GM12878 (cell line): ENCODE data around the gene TRPM3. TPM values are rescaled to one million over a fixed set of nuclear protein-coding genes. Genes with fewer than 3 reads are reported as not detected.
"Not testable (repeated sequence)": the region's sequence is repeated elsewhere in the genome, so short reads cannot be mapped to it uniquely, and the experiment has no call there.

Source experiments
- ATAC-seq: fragments of 200-7000 bp; cut with Tn5 transposase; 3 replicates; pipeline ENCODE4 v1.9.1; 2020; ENCODE audit warnings: mild to moderate bottlenecking, moderate library complexity
- BruUV-seq: library from RNA; stranded (reverse); fragments of 400-500 nt; replicated peaks from 2 replicates; lab custom pipeline; 2021; lab: Mats Ljungman, UMichigan
- CTCF ChIA-PET: fragments of 300-600 bp; sonication (Branson Sonifier 250); formaldehyde crosslinking; extraction: SDS; loops from one replicate; lab custom pipeline; 2021; ENCODE audit warnings: inconsistent platforms; lab: Yijun Ruan, JAX
- POLR2A ChIA-PET: fragments of 350-600 bp; formaldehyde crosslinking; extraction: SDS; loops from one replicate; lab custom pipeline; 2021; ENCODE audit warnings: inconsistent platforms; lab: Charles Lee
- RAD21 ChIA-PET: fragments of 300-600 bp; sonication (Branson Sonifier 250); formaldehyde crosslinking; loops from one replicate; lab custom pipeline; 2023; ENCODE audit warnings: antibody characterized with exemption; ENCODE audit not compliant: unreplicated experiment; lab: Charles Lee
- SMC1A ChIA-PET: fragments of 300-600 bp; sonication (Branson Sonifier 250); formaldehyde crosslinking; loops from one replicate; lab custom pipeline; 2023; ENCODE audit not compliant: unreplicated experiment, uncharacterized antibody; lab: Charles Lee
- DNase-seq: peaks from one replicate; pipeline ENCODE4 v3.0.0-alpha.2; 2011; ENCODE audit warnings: low read depth, low spot score
- FAIRE-seq: peaks from 3 replicates; lab custom pipeline; 2011; peaks lifted over from hg19 to GRCh38; lab: Jason Lieb, UNC
- H2AFZ ChIP-seq: 2 replicates; pipeline ENCODE4 v1.6.0; 2011; ENCODE audit warnings: low read depth, low read length, control low read depth; ENCODE audit not compliant: control insufficient read depth
- H3K27ac ChIP-seq: 2 replicates; pipeline ENCODE4 v1.5.1; 2011; ENCODE audit warnings: control low read depth; ENCODE audit not compliant: control insufficient read depth, insufficient read depth
- H3K27me3 ChIP-seq, 2 experiments: replicated peaks in 1 of 2; 2 replicates each; pipeline versions ENCODE4 v1.6.0 to v1.6.1; 2011; ENCODE audit warnings: low read length in 1 of 2; ENCODE audit not compliant: control insufficient read depth in 2 of 2, insufficient read depth in 2 of 2
- H3K36me3 ChIP-seq, 2 experiments: 2 replicates each; pipeline ENCODE4 v1.5.1; 2011; ENCODE audit warnings: low read length in 1 of 2; ENCODE audit not compliant: control insufficient read depth in 2 of 2, insufficient read depth in 2 of 2
- H3K4me1 ChIP-seq: 2 replicates; pipeline ENCODE4 v1.6.1; 2011; ENCODE audit warnings: mild to moderate bottlenecking, low read length, moderate library complexity, mixed read lengths; ENCODE audit not compliant: control insufficient read depth, insufficient read depth
- H3K4me2 ChIP-seq: 2 replicates; pipeline ENCODE4 v1.6.0; 2011; ENCODE audit warnings: control low read depth; ENCODE audit not compliant: control insufficient read depth, insufficient read depth
- H3K4me3 ChIP-seq: fragments of 200-600 bp; sonication (generic); 2 replicates; pipeline ENCODE4 v1.5.1; 2016
- H3K79me2 ChIP-seq: 2 replicates; pipeline ENCODE4 v1.6.0; 2011; ENCODE audit warnings: low read length; ENCODE audit not compliant: control insufficient read depth, insufficient read depth
- H3K9ac ChIP-seq: 2 replicates; pipeline ENCODE4 v1.8.0; 2011; ENCODE audit warnings: low read length, control low read depth, mixed read lengths; ENCODE audit not compliant: control insufficient read depth, insufficient read depth
- H3K9me3 ChIP-seq: replicated peaks from 3 replicates; pipeline ENCODE4 v1.5.1; 2011; ENCODE audit warnings: mild to moderate bottlenecking, low read length; ENCODE audit not compliant: control insufficient read depth, insufficient read depth
- H4K20me1 ChIP-seq: 2 replicates; pipeline ENCODE4 v1.6.0; 2011; ENCODE audit not compliant: control insufficient read depth, insufficient read depth
- BACH1 ChIP-seq: fragments of 450-650 bp; IDR thresholded peaks from 2 replicates; pipeline ENCODE4 v1.6.1; 2017; ENCODE audit warnings: mild to moderate bottlenecking, borderline replicate concordance
- BRCA1 ChIP-seq: IDR thresholded peaks from 2 replicates; pipeline ENCODE4 v1.6.1; 2011; ENCODE audit warnings: low read depth, low read length, improper control_type of control experiment
- CBX5 ChIP-seq: sonication (generic); IDR thresholded peaks from 2 replicates; pipeline ENCODE4 v1.6.1; 2016; ENCODE audit warnings: low read depth, moderate library complexity, mild to moderate bottlenecking, inconsistent platforms
- EED ChIP-seq: sonication (generic); IDR thresholded peaks from 2 replicates; pipeline ENCODE4 v1.6.1; 2016; ENCODE audit warnings: antibody characterized with exemption, low read depth
- JUND ChIP-seq: IDR thresholded peaks from 2 replicates; pipeline ENCODE4 v1.6.1; 2012; ENCODE audit warnings: low read depth, mild to moderate bottlenecking, low read length, improper control_type of control experiment, moderate library complexity
- NFYA ChIP-seq: IDR thresholded peaks from 2 replicates; pipeline ENCODE4 v1.6.1; 2011; ENCODE audit warnings: low read depth, mild to moderate bottlenecking, low read length, improper control_type of control experiment, borderline replicate concordance
- NR2C1 ChIP-seq: fragments of 450-650 bp; IDR thresholded peaks from 2 replicates; pipeline ENCODE4 v1.6.1; 2017; ENCODE audit warnings: antibody characterized with exemption, mild to moderate bottlenecking, moderate library complexity
- SREBF2 ChIP-seq: IDR thresholded peaks from 2 replicates; pipeline ENCODE4 v1.6.1; 2012; ENCODE audit warnings: mild to moderate bottlenecking, low read length
- YBX1 ChIP-seq: fragments of 450-650 bp; IDR thresholded peaks from 2 replicates; pipeline ENCODE4 v1.6.1; 2016; ENCODE audit warnings: antibody characterized with exemption
- WGBS: methylation state at CpG from one replicate; pipeline ENCODE4 v1.1.6; 2016; ENCODE audit warnings: low lambda C conversion rate; ENCODE audit not compliant: insufficient replicate concordance, insufficient coverage; ENCODE audit errors: missing lambda C conversion rate; 5-methylcytosine and 5-hydroxymethylcytosine counted together
- in situ Hi-C: fragments of 300-500 bp; cut with MboI; formaldehyde crosslinking; loops from 9 replicates; pipeline ENCODE4 v1.14.3; 2018; ENCODE audit warnings: mixed read lengths
- intact Hi-C: fragments of 100-400 bp; cut with micrococcal nuclease; formaldehyde crosslinking; loops from one replicate; pipeline ENCODE4 v1.14.2; 2022; ENCODE audit not compliant: unreplicated experiment
- polyA plus RNA-seq, 11 experiments: library from polyadenylated mRNA; depleted of rRNA in 4 of 11; unstranded in 6 of 11; stranded (reverse) in 5 of 11; fragments of >200 nt; fragmentation: Nextera tagmentation in 4 of 11; fragmentation: Illumina TruSeq in 1 of 11; extraction: Ambion mirVana in 4 of 11; extraction: Trizol in 1 of 11; gene quantifications; 1 replicate in 1 of 11; 2 replicates in 10 of 11; pipeline versions ENCODE4 v1.2.1 to v1.2.3, GENCODE V29; 2011 to 2016; ENCODE audit warnings: inconsistent platforms in 2 of 11, missing spikeins in 2 of 11, low read depth in 1 of 11
- total RNA-seq, 4 experiments: library from RNA; depleted of rRNA in 3 of 4; stranded (reverse); fragments of >200 nt in 3 of 4; fragmentation: Illumina TruSeq in 1 of 4; extraction: Trizol in 1 of 4; gene quantifications; 2 replicates each; pipeline versions ENCODE4 v1.2.1 to v1.2.3, GENCODE V29; 2013 to 2021
- TF ChIP-seq, protein P1 (sequence below): IDR thresholded peaks from 2 replicates; pipeline ENCODE4 v1.6.1; 2011; ENCODE audit warnings: low read depth, mild to moderate bottlenecking, low read length, moderate library complexity, borderline replicate concordance; ENCODE audit errors: extremely low read depth
- TF ChIP-seq, protein P2 (sequence below): fragments of 150-350 bp; IDR thresholded peaks from 2 replicates; pipeline ENCODE4 v1.6.1; 2016; ENCODE audit warnings: low read depth, low read length
- TF ChIP-seq, protein P3 (sequence below): fragments of 450-650 bp; IDR thresholded peaks from 2 replicates; pipeline ENCODE4 v1.6.1; 2017; ENCODE audit warnings: mild to moderate bottlenecking, low read depth, inconsistent platforms; ENCODE audit not compliant: poor library complexity, severe bottlenecking

The TRPM3 gene
- total and polyA plus RNA-seq, 10 of the 15 experiments (the other 5 are each of a cell fraction or from before 2014, with no cell fraction given) = not detected

DNA sequence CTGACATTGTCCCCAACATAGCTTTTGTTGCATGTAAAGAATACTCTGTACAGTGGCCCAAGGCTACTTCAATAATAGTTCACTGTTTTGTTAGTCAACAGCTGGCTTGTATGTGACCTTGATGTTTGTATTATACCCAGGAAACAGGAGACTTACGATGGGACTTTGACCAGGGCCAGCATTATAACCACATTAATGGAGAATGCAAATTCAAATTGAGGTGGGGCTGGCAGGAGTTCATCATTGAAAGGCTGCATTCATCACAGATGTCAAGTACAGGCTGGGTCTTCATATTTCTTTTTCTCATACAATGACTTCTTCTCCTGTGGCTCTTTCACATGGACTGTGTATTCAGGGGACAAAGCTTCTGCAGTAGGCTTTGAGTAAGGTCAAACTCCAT, 414.6 kb downstream of the TRPM3 start:
- H3K79me2 ChIP-seq, H3K27ac ChIP-seq, H3K4me3 ChIP-seq, H3K4me1 ChIP-seq, FAIRE-seq, in situ Hi-C loops, H4K20me1 ChIP-seq, H3K9me3 ChIP-seq, DNase-seq, SMC1A ChIA-PET, BruUV-seq, H3K9ac ChIP-seq, POLR2A ChIA-PET, H3K27me3 ChIP-seq, H3K36me3 ChIP-seq, RAD21 ChIA-PET, H2AFZ ChIP-seq, ATAC-seq, intact Hi-C loops, CTCF ChIA-PET, H3K4me2 ChIP-seq: not testable (repeated sequence)
- WGBS = no CpG with 5 or more reads among the region's 1 CpG

DNA sequence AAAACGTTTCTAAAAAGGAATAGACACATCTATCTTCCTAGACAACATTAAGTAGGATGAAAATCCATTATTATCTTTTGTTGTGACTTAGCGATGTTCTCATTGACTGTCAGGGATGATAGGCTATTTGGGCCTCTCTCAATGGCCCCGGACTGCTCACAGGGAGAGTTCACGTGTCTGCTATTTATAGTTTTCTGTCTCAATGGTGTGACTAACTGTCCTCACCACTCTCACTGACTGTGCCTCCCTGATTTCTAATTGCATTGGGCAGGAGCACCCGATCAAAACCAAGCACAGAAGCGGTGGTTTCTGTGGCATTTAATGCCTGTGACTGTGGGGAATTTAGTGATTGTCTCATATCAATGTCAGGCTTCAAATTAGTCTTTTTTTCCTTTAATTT, 420.3 kb downstream of the TRPM3 start:
- ChIA-PET SMC1A (no interaction called here), POLR2A (no interaction called here), RAD21 (no interaction called here), CTCF (no interaction called here)
- H3K4me3 ChIP-seq = no peak overlapping the region
- FAIRE-seq (peak; percentile 13), DNase-seq (no peak), ATAC-seq (no peak)
- H3K4me1 ChIP-seq = no peaks in the 10 kb centered on the region
- no peaks in the 10 kb centered on the region for H3K9me3 ChIP-seq
- H4K20me1 ChIP-seq = no peaks in the 10 kb centered on the region
- no peaks in the 10 kb centered on the region for H3K36me3 ChIP-seq
- no peak overlapping the region for H3K4me2 ChIP-seq
- H3K27me3 ChIP-seq = no peaks in the 10 kb centered on the region
- no peak overlapping the region for H2AFZ ChIP-seq
- no peak for TF ChIP-seq EED
- no peak for TF ChIP-seq CBX5
- TF ChIP-seq BRCA1 = no peak
- TF ChIP-seq BACH1 = no peak
- TF ChIP-seq, protein P1, sequence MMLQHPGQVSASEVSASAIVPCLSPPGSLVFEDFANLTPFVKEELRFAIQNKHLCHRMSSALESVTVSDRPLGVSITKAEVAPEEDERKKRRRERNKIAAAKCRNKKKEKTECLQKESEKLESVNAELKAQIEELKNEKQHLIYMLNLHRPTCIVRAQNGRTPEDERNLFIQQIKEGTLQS = no peak
- TF ChIP-seq NFYA = no peak
- TF ChIP-seq JUND = no peak
- TF ChIP-seq, protein P2, sequence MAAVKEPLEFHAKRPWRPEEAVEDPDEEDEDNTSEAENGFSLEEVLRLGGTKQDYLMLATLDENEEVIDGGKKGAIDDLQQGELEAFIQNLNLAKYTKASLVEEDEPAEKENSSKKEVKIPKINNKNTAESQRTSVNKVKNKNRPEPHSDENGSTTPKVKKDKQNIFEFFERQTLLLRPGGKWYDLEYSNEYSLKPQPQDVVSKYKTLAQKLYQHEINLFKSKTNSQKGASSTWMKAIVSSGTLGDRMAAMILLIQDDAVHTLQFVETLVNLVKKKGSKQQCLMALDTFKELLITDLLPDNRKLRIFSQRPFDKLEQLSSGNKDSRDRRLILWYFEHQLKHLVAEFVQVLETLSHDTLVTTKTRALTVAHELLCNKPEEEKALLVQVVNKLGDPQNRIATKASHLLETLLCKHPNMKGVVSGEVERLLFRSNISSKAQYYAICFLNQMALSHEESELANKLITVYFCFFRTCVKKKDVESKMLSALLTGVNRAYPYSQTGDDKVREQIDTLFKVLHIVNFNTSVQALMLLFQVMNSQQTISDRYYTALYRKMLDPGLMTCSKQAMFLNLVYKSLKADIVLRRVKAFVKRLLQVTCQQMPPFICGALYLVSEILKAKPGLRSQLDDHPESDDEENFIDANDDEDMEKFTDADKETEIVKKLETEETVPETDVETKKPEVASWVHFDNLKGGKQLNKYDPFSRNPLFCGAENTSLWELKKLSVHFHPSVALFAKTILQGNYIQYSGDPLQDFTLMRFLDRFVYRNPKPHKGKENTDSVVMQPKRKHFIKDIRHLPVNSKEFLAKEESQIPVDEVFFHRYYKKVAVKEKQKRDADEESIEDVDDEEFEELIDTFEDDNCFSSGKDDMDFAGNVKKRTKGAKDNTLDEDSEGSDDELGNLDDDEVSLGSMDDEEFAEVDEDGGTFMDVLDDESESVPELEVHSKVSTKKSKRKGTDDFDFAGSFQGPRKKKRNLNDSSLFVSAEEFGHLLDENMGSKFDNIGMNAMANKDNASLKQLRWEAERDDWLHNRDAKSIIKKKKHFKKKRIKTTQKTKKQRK = no peak
- TF ChIP-seq, protein P3, sequence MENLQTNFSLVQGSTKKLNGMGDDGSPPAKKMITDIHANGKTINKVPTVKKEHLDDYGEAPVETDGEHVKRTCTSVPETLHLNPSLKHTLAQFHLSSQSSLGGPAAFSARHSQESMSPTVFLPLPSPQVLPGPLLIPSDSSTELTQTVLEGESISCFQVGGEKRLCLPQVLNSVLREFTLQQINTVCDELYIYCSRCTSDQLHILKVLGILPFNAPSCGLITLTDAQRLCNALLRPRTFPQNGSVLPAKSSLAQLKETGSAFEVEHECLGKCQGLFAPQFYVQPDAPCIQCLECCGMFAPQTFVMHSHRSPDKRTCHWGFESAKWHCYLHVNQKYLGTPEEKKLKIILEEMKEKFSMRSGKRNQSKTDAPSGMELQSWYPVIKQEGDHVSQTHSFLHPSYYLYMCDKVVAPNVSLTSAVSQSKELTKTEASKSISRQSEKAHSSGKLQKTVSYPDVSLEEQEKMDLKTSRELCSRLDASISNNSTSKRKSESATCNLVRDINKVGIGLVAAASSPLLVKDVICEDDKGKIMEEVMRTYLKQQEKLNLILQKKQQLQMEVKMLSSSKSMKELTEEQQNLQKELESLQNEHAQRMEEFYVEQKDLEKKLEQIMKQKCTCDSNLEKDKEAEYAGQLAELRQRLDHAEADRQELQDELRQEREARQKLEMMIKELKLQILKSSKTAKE = no peak
- no peak for TF ChIP-seq YBX1
- no peak for TF ChIP-seq NR2C1
- no peak for TF ChIP-seq SREBF2
- WGBS = 24% methylated on average over 6 of the region's 6 CpGs
- H3K79me2 ChIP-seq = no peaks in the 10 kb centered on the region
- BruUV-seq = no TSS peak
- intact Hi-C loops = no loop called here
- no peak overlapping the region for H3K27ac ChIP-seq
- in situ Hi-C loops = no loop called here
- H3K9ac ChIP-seq = no peak overlapping the region
